ENCODE measurements around the gene TUBB4B. TPM values are rescaled to one million over a fixed set of nuclear protein-coding genes. Genes with fewer than 3 reads are reported as not detected.
A peak's percentile ranks its signal among the peaks of the same experiment; 100 is the strongest.

Gene TUBB4B
- total RNA-seq, 2 donors from 2014 or later = 79.1 to 171 TPM

- Histone ChIP-seq H3K4me3 (no peak overlapping the region), H3K9me3 (no peaks in the 10 kb centered on the region), H3K4me1 (peaks cover 44% of the 10 kb centered on the region), H3K27ac (peak overlapping the region in 2 of 4 donors; percentile 76 to 77), H3K36me3 (replicated peaks in 1 of 2; ENCODE audit: insufficient read depth in 1 of 2, low read depth in 2 of 2) (no peaks in the 10 kb centered on the region), H3K27me3 (peaks cover 0 to 9% of the 10 kb centered on the region in 2 donors)
- TF ChIP-seq, protein P1, sequence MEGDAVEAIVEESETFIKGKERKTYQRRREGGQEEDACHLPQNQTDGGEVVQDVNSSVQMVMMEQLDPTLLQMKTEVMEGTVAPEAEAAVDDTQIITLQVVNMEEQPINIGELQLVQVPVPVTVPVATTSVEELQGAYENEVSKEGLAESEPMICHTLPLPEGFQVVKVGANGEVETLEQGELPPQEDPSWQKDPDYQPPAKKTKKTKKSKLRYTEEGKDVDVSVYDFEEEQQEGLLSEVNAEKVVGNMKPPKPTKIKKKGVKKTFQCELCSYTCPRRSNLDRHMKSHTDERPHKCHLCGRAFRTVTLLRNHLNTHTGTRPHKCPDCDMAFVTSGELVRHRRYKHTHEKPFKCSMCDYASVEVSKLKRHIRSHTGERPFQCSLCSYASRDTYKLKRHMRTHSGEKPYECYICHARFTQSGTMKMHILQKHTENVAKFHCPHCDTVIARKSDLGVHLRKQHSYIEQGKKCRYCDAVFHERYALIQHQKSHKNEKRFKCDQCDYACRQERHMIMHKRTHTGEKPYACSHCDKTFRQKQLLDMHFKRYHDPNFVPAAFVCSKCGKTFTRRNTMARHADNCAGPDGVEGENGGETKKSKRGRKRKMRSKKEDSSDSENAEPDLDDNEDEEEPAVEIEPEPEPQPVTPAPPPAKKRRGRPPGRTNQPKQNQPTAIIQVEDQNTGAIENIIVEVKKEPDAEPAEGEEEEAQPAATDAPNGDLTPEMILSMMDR (IDR thresholded peaks at IDR 0.05) = no peak
- TF ChIP-seq POLR2A (IDR thresholded peaks at IDR 0.05) = no peak
- no peak for DNase-seq
- no peak for ATAC-seq
- WGBS, 2 donors = 76% methylated on average over 14 of the region's 21 CpGs; no CpG with 5 or more reads in 1 of the 2 donors
- intact Hi-C loops (cut with DNase I) = no loop called here
Observed at GRCh38 chr9:137225699-137226331, 15.3 kb upstream of the TUBB4B start.

GRCh38 chr9:137226338-137227053 lies 14.6 kb upstream of the TUBB4B start:
- H3K27me3 ChIP-seq = peaks cover 0 to 12% of the 10 kb centered on the region in 2 donors
- 59 to 65% methylated on average over 13 to 18 of the region's 18 CpGs for WGBS, 2 donors
- no peaks in the 10 kb centered on the region for H3K36me3 ChIP-seq (replicated peaks in 1 of 2; ENCODE audit: insufficient read depth in 1 of 2, low read depth in 2 of 2)
- H3K9me3 ChIP-seq = no peaks in the 10 kb centered on the region
- H3K4me1 ChIP-seq = peaks cover 42% of the 10 kb centered on the region
- DNase-seq (no peak), ATAC-seq (no peak)
- intact Hi-C loops (cut with DNase I) = no loop called here
- no peak for TF ChIP-seq POLR2A (IDR thresholded peaks at IDR 0.05)
- TF ChIP-seq, protein P1 (IDR thresholded peaks at IDR 0.05) = no peak
- H3K27ac ChIP-seq = peak overlapping the region; percentile 58 to 85 (median 76)
- H3K4me3 ChIP-seq = no peak overlapping the region

DNA sequence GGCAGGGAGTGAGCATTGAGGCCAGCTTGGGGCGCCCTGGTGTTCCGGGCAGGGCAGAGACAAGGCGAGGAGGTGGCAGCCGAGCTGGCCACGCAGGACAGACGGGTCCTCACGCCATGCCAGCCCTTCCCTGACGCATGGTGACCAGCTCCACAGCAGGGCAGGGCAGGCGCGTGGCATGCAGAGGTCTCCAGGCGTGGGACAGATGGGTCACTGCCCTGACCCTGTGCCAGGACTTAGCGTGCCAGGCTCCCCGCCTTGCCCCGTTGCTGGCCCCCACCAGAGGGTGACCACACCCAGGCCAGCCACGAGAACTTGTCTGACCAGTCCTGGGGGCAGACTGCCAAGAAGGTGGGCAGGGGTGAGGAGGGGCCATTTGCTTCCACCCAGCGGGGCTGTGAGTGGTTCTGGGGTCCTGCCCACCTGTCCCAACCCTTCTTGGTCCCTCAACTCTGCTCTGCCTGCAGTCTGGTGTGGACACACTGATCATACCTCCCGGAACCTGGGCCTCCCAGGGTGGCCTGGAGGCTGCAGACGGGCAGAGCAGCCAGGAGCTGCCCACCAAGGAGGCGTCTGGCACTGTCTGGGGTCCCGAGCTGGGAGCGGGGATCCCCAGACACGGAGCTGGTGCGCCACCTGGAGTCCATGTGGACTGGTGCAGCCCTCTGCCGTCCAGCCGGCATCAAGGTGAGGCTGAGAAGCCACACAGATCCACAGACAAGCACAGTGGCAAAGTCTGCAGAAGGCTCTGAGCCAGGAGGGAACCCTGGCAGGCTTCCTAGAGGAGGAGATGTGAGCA lies 13.8 kb upstream of the TUBB4B start, which contains the start of gene RNF224:
Gene RNF224, plus strand, starts transcription at position 449 of the 799 bp plus-strand sequence. CDS start 834 bp downstream, outside the sequence.
- peaks cover 39% of the 10 kb centered on the region for H3K4me1 ChIP-seq
- 0 to 15% methylated on average over 2 to 25 of the region's 25 CpGs for WGBS, 2 donors
- H3K36me3 ChIP-seq (replicated peaks in 1 of 2; ENCODE audit: insufficient read depth in 1 of 2, low read depth in 2 of 2) = no peaks in the 10 kb centered on the region
- peak; percentile 87 to 96 (median 91) for DNase-seq
- H3K27ac ChIP-seq = peak within 1 kb of the TSS; percentile 58 to 85 (median 76)
- no peak within 1 kb of the TSS for H3K4me3 ChIP-seq
- ATAC-seq = peak; percentile 58
- H3K9me3 ChIP-seq = no peaks in the 10 kb centered on the region
- intact Hi-C loops (cut with DNase I) = no loop called here
- H3K27me3 ChIP-seq = peaks cover 0 to 12% of the 10 kb centered on the region in 2 donors
- TF ChIP-seq POLR2A (IDR thresholded peaks at IDR 0.05) = no peak
- TF ChIP-seq, protein P1 (IDR thresholded peaks at IDR 0.05) = peak; percentile 87 to 98 (median 97)

DNA sequence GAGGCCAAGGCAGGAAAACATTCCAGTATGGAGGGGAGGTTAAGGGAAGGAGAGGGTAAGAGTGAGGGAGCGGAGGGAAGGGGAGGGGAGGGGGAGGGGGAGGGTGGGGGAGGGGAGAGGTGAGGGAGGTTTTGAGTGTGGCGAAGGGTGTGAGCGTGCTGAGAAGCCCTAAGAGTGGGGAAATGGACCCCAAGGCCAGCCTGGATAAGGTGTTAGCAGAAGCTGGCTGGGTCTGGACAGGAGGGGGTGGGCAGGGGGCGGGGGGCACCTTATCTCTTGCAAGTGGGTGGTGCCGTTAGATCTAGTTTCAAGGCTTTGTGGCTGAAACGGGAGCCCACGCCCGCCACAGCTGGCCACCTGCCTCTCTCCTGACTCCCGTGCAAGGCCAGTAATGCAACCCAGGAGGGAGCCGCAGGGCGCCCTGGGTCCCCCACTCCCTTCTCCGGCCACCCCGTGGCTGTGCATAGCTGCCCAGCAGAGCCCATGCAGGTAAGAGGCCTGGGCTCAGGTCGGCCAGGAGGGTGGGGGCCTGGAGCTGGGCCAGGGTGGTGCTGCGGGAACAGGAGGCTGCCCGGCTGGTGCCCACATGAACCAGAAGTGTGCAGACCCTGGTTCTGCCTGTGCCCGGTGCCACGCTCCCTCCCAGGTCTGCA lies 13.1 kb upstream of the TUBB4B start:
- peak overlapping the region in 3 of 4 donors; percentile 41 to 77 (median 76) for H3K27ac ChIP-seq
- no peak for DNase-seq
- intact Hi-C loops (cut with DNase I) = no loop called here
- peaks cover 32% of the 10 kb centered on the region for H3K4me1 ChIP-seq
- no peak overlapping the region for H3K4me3 ChIP-seq
- H3K27me3 ChIP-seq = peaks cover 0 to 12% of the 10 kb centered on the region in 2 donors
- 3 to 17% methylated on average over 7 to 16 of the region's 18 CpGs for WGBS, 2 donors
- TF ChIP-seq POLR2A (IDR thresholded peaks at IDR 0.05) = no peak
- TF ChIP-seq, protein P1 (IDR thresholded peaks at IDR 0.05) = no peak
- no peaks in the 10 kb centered on the region for H3K9me3 ChIP-seq
- no peaks in the 10 kb centered on the region for H3K36me3 ChIP-seq (replicated peaks in 1 of 2; ENCODE audit: insufficient read depth in 1 of 2, low read depth in 2 of 2)
- no peak for ATAC-seq
